IPS-NIHi7 (cell line): Measurements from ENCODE around the gene POLR1E.

Source experiments
- DNase-seq: peaks from one replicate; pipeline ENCODE4 v3.0.0; 2012; ENCODE audit warnings: mixed read lengths; ENCODE audit errors: extremely low spot score

The POLR1E gene

GRCh38 chr9:37539634-37540033, 53.9 kb downstream of the POLR1E start:
- no peak for DNase-seq

GRCh38 chr9:37540634-37541033, 54.9 kb downstream of the POLR1E start:
- DNase-seq: no peak

GRCh38 chr9:37541465-37541864, 55.7 kb downstream of the POLR1E start:
- DNase-seq: no peak

GRCh38 chr9:37542488-37542887, 56.7 kb downstream of the POLR1E start:
- no peak for DNase-seq

- DNase-seq: no peak
Observed at GRCh38 chr9:37542895-37543294, 57.1 kb downstream of the POLR1E start.

GRCh38 chr9:37543468-37543867, 57.7 kb downstream of the POLR1E start:
- no peak for DNase-seq

- no peak for DNase-seq
Observed at GRCh38 chr9:37547328-37547878, 61.7 kb downstream of the POLR1E start.

- DNase-seq: no peak
Observed at GRCh38 chr9:37549527-37549926, 63.8 kb downstream of the POLR1E start.

- DNase-seq: no peak
Observed at GRCh38 chr9:37550781-37551180, 65.0 kb downstream of the POLR1E start.

GRCh38 chr9:37551468-37551867, 65.7 kb downstream of the POLR1E start:
- no peak for DNase-seq

- no peak for DNase-seq
Observed at GRCh38 chr9:37551888-37552287, 66.1 kb downstream of the POLR1E start.
